GM19468 (cell line): Measurements from ENCODE around the gene SERINC5.
"Not testable (repeated sequence)": the region's sequence is repeated elsewhere in the genome, so short reads cannot be mapped to it uniquely, and the experiment has no call there.

Experiments
- ATAC-seq: cut with Tn5 transposase; IDR thresholded peaks from one replicate; pipeline ENCODE4 v1.9.1; 2021; ENCODE audit warnings: mild to moderate bottlenecking, moderate library complexity, moderate number of reproducible peaks; ENCODE audit not compliant: unreplicated experiment; ENCODE audit errors: extremely low read depth

SERINC5 gene

GRCh38 chr5:80147119-80147815 is 108.6 kb downstream of the SERINC5 start:
- ATAC-seq: no peak

DNA sequence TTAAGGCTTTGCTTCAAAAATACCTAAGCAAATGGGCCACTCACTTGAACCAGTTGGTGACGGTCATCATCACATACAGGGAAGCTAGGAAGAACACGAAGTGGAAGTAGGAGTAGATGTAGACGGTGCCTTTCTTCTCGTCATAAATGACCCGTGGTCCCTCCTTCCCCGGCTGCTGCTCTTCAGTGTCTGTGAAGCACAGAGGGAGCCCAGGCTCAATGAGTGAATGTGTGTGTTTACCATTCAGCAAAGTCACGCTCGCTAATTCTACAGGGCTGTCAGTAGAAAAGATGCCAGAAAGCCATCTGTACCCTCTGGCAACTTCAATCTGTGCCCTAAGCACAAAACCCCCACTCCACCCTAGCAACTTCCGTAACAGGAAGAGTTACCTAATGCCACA is 109.8 kb downstream of the SERINC5 start:
- ATAC-seq: no peak

DNA sequence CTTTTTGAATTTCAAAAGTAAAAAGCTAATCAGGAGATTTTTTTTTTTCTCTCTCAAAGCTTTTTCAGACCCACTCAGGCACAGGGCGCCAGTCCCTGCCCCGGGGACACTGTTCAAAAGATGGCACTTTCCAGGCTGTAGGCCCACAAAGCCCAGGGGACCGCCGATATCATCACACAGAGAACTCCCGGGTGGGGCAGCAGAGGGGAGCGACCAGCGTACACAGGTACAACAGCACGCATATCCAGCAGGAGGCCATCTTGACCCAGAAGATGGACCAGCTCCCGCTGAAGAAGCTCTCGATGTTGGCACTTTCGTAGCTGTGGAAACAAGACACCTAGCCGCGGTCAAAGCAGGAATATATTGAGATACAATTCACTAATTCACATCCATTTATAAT is 112.4 kb downstream of the SERINC5 start:
- ATAC-seq: no peak

- no peak for ATAC-seq
Measured at GRCh38 chr5:80142996-80143395, 112.9 kb downstream of the SERINC5 start.

GRCh38 chr5:80141681-80142080 is 114.2 kb downstream of the SERINC5 start:
- ATAC-seq: no peak

DNA sequence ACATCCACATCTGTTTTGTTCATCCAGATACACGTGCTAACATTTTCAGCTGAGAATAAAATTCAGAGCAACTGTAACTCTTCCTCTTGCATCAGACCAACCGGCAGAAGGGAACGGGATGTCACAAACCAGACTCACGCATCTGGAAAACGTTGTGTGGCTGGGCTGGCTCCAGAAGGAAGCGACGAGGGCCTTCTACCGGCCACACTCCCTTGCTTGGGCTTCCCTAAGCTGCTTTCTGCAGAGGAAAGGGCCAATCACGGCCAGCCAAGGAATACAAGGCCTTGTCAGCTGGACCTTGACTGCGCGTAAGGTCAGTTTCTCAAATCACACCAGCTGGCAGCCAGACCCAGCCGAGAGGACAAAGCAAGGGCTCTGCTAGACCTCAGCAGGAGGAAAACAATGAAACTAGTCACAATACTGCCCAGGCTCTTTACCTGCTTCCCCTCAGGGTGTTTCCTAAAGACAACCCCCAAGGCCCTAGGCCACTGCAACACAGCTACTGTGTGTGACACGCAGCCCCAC is 114.6 kb downstream of the SERINC5 start:
- ATAC-seq: no peak

DNA sequence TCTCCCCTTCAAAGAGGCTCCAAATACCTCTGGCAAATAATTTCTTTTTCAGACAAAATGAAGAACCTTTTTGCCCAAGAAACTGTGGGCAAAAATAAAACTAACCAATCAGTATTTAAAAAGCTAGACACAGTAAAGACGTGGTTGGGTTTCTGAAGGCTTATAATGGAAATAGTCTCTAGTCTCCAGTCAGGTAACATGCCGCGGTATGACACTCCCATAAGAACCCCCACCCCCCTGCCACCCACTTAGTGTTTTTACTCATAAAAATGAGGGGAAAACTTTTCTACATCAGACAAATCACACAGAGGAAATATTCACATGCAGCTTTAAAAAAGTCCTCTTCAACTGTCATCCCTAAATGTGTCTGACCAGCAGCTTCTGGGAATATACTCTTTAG is 115.4 kb downstream of the SERINC5 start:
- no peak for ATAC-seq

DNA sequence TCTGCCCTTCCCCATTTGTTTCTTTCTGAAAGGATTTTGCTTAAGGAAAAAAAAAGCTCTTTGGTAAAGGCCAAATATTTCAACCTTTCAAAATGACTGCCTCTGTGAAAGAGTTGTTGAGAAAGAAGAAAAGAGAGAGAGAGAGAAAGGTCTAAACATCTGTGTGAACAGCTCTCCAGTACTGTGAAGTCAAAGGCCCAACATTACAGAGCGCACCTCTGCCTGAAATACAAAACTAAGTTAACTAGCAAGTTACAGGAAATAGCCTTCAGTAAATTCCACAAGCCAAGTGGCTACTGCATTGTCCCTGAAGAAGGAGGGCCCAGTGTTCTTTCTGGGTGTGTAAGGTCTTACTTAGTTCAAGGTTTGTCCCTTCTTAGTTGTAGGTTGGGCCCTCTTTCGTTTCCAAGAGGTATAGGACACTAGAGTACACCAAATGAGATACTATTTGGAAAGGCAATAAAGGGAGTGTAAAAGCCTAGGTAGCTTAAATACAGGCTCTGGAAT is 116.3 kb downstream of the SERINC5 start:
- no peak for ATAC-seq

GRCh38 chr5:80138486-80138885 is 117.4 kb downstream of the SERINC5 start:
- ATAC-seq: no peak

DNA sequence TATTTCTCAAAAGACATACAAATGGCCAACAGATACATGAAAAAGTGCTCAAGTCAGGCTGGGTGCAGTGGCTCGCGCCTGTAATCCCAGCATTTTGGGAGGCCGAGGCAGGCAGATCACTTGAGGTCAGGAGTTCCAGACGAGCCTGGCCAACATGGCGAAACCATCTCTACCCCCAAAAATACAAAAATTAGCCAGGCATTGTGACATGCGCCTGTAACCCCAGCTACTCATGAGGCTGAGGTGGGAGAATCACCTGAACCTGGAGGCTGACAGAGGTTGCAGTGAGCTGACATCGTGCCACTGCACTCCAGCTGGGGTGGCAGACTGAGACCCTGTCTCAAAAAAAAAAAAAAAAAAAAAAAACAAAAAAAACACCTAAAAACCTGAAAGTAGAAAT is 119.0 kb downstream of the SERINC5 start:
- ATAC-seq: not testable (repeated sequence)

DNA sequence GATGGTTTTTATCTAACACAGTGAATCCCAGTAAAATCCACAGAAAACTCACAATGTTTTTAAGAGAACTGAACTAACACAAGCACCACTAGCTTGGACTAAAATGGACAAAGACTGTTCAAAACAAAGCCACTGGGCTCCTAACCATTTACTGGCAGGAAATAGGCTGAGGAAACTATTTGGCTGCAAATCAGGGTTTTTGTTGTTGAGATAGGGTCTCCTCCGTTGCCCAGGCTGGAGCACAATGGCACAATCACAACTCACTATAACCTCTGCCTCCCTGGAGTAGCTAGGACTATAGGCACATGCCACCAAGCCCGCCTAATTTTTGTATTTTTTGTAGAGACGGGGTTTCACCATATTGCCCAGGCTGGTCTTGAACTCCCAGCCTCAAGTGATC is 121.0 kb downstream of the SERINC5 start:
- no peak for ATAC-seq

- no peak for ATAC-seq
Measured at GRCh38 chr5:80129146-80129545, 126.7 kb downstream of the SERINC5 start.

DNA sequence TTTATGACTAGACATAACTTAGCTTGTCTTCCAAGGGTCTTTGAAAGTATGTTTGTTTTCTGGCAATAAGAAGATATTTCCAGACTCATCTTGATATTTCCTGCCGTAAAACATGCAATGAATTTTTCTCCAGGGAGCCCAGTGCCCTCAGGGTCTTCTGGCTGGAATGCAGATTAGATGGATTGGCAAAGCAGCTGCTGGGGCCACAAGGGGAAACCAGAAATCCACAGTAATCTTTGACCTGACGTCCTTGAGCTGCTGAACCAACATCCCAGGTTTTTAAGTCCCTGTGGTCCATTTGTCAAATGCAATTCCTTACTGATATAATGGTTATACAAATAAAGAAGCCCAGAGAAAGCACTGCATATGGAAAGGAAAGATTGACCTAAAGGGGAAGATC is 127.7 kb downstream of the SERINC5 start:
- no peak for ATAC-seq

DNA sequence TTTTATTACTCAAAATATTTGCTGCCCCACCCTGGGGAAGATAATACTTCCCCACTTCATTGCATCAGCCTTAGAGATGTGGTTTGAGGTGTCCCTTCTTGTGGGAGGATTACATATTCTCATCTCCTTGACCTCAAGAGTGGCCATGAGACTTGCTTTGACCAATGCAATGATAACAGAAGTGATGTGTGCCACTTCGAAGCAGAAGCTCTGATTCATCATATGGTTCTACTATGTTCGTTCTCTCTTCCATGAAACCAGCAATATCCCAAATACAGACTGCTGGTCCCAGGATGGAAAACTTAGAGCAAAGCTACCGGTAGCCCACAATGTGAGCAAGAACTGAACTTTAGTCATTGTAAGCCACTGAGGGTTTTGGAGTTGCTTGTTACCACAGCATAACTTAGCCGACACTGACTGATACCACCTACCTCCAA is 128.7 kb downstream of the SERINC5 start:
- no peak for ATAC-seq

- ATAC-seq: peak; percentile 18
Measured at GRCh38 chr5:80125962-80126480, 129.8 kb downstream of the SERINC5 start.

GRCh38 chr5:80125022-80125961 is 130.6 kb downstream of the SERINC5 start:
- peak; percentile 51 for ATAC-seq

GRCh38 chr5:80124121-80124918 is 131.5 kb downstream of the SERINC5 start:
- no peak for ATAC-seq

DNA sequence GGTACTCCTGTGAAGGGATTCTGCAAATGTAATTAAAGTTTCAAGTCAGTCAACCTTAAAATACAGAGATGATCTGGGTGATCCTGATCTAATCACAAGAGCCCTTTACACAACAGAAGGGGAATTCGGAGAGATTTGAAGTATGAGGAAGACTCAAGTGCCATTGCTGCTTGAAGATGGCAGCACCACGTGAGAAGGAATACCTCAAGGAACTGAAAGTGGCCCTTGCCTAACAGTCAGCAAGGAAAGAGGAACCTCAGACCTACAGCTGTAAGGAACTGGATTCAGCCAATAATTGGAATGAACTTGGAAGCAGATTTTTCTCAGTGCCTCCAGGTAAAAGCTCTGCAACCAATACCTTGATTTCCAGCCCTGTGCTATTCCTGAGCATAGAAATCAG is 133.3 kb downstream of the SERINC5 start:
- no peak for ATAC-seq

- ATAC-seq: no peak
Measured at GRCh38 chr5:80119372-80119771, 136.5 kb downstream of the SERINC5 start.

GRCh38 chr5:80117446-80117845 is 138.4 kb downstream of the SERINC5 start:
- ATAC-seq: no peak
